Endothelial cell of hepatic sinusoid (primary cell): ENCODE results near the gene PTPN4.

Source experiments
- in situ Hi-C: cut with HindIII; loops from 2 replicates; pipeline ENCODE4 v1.10.0; 2017; ENCODE audit warnings: low sequenced_read_pairs

The PTPN4 gene

GRCh38 chr2:119841550-119841949 lies 81.8 kb downstream of the PTPN4 start:
- in situ Hi-C loops = no loop called here

GRCh38 chr2:119846021-119846420 lies 86.3 kb downstream of the PTPN4 start:
- in situ Hi-C loops = no loop called here

- in situ Hi-C loops = no loop called here
Observed at GRCh38 chr2:119849838-119850565, 90.3 kb downstream of the PTPN4 start.

- in situ Hi-C loops = no loop called here
Observed at GRCh38 chr2:119852214-119852613, 92.5 kb downstream of the PTPN4 start.

GRCh38 chr2:119853777-119854399 lies 94.2 kb downstream of the PTPN4 start:
- in situ Hi-C loops = no loop called here

GRCh38 chr2:119856469-119856901 lies 96.8 kb downstream of the PTPN4 start:
- in situ Hi-C loops = no loop called here

GRCh38 chr2:119857742-119858141 lies 98.0 kb downstream of the PTPN4 start:
- in situ Hi-C loops = no loop called here

- in situ Hi-C loops = no loop called here
Observed at GRCh38 chr2:119859528-119859927, 99.8 kb downstream of the PTPN4 start.

GRCh38 chr2:119860924-119861323 lies 101.2 kb downstream of the PTPN4 start:
- in situ Hi-C loops = no loop called here

- in situ Hi-C loops = no loop called here
Observed at GRCh38 chr2:119862127-119862889, 102.6 kb downstream of the PTPN4 start.

- in situ Hi-C loops = no loop called here
Observed at GRCh38 chr2:119864318-119864717, 104.6 kb downstream of the PTPN4 start.

- in situ Hi-C loops = no loop called here
Observed at GRCh38 chr2:119871725-119872124, 112.0 kb downstream of the PTPN4 start.

GRCh38 chr2:119873350-119874315 lies 113.9 kb downstream of the PTPN4 start:
- in situ Hi-C loops = no loop called here

- in situ Hi-C loops = no loop called here
Observed at GRCh38 chr2:119879502-119879901, 119.8 kb downstream of the PTPN4 start.

GRCh38 chr2:119888680-119889079 lies 129.0 kb downstream of the PTPN4 start:
- in situ Hi-C loops = no loop called here

- in situ Hi-C loops = no loop called here
Observed at GRCh38 chr2:119897736-119898395, 138.1 kb downstream of the PTPN4 start.

GRCh38 chr2:119901013-119901412 lies 141.3 kb downstream of the PTPN4 start:
- in situ Hi-C loops = no loop called here

GRCh38 chr2:119910566-119910965 lies 150.8 kb downstream of the PTPN4 start:
- in situ Hi-C loops = no loop called here

- in situ Hi-C loops = no loop called here
Observed at GRCh38 chr2:119914266-119914665, 154.5 kb downstream of the PTPN4 start.

- in situ Hi-C loops = no loop called here
Observed at GRCh38 chr2:119921825-119922224, 162.1 kb downstream of the PTPN4 start.
